K562 (cell line): ENCODE data around the gene TGFBR1. TPM values are rescaled to one million over a fixed set of nuclear protein-coding genes. Genes with fewer than 3 reads are reported as not detected.

Experiments used
- ATAC-seq: fragments of 200-7000 bp; cut with Tn5 transposase; 3 replicates; pipeline ENCODE4 v1.9.1; 2020; ENCODE audit warnings: moderate library complexity
- BruUV-seq: library from RNA; stranded (reverse); fragments of 400-500 nt; replicated peaks from 2 replicates; lab custom pipeline; 2021; lab: Mats Ljungman, UMichigan
- CTCF ChIA-PET: fragments of 300-600 bp; formaldehyde crosslinking; extraction: SDS; loops from one replicate; lab custom pipeline; 2021; ENCODE audit warnings: low intra/inter-chr PET ratio; lab: Yijun Ruan, JAX
- POLR2A ChIA-PET: fragments of 300-600, 350-650 bp; sonication (Branson Sonifier 250); formaldehyde crosslinking; extraction: SDS; loops from one replicate; lab custom pipeline; 2021; ENCODE audit warnings: antibody characterized with exemption, inconsistent platforms; lab: Yijun Ruan, JAX
- DNase-seq, 4 experiments: peaks; one replicate each; pipeline versions ENCODE4 v3.0.0 to v3.0.0-alpha.2; 2011 to 2018; ENCODE audit warnings: low spot score in 3 of 4, mixed read lengths in 3 of 4; ENCODE audit errors: extremely low read depth in 1 of 4
- FAIRE-seq: peaks from 2 replicates; lab custom pipeline; 2011; peaks lifted over from hg19 to GRCh38; lab: Jason Lieb, UNC
- H2AFZ ChIP-seq: 2 replicates; pipeline ENCODE4 v1.6.0; 2011; ENCODE audit warnings: low read depth, low read length, control low read depth, inconsistent platforms
- H3K27ac ChIP-seq: fragments of 200-600 bp; 3 replicates; pipeline ENCODE4 v1.8.0; 2011; ENCODE audit warnings: low read depth, mild to moderate bottlenecking, control low read depth, inconsistent platforms, low read length, moderate library complexity, mixed read lengths; ENCODE audit errors: extremely low read depth
- H3K27me3 ChIP-seq, 2 experiments: fragments of 300-600 bp in 1 of 2; 2 replicates in 1 of 2; 3 replicates in 1 of 2; pipeline versions ENCODE4 v1.6.0 to v1.8.0; 2011; ENCODE audit warnings: inconsistent platforms in 2 of 2, low read length in 2 of 2, mild to moderate bottlenecking in 1 of 2, mixed read lengths in 1 of 2, moderate library complexity in 1 of 2; ENCODE audit not compliant: control insufficient read depth in 2 of 2, insufficient read depth in 2 of 2
- H3K36me3 ChIP-seq: fragments of 300-600 bp; 3 replicates; pipeline ENCODE4 v1.8.0; 2011; ENCODE audit warnings: mild to moderate bottlenecking, low read length, inconsistent platforms; ENCODE audit not compliant: control insufficient read depth, insufficient read depth
- H3K4me1 ChIP-seq, 2 experiments: fragments of 200-600 bp in 1 of 2; replicated peaks in 1 of 2; 2 replicates in 1 of 2; 3 replicates in 1 of 2; pipeline versions ENCODE4 v1.5.1 to v1.8.0; 2011; ENCODE audit warnings: inconsistent platforms in 2 of 2, low read length in 2 of 2, mild to moderate bottlenecking in 1 of 2, mixed read lengths in 1 of 2, moderate library complexity in 1 of 2; ENCODE audit not compliant: control insufficient read depth in 2 of 2, insufficient read depth in 2 of 2
- H3K4me2 ChIP-seq: 2 replicates; pipeline ENCODE4 v1.6.1; 2011; ENCODE audit warnings: low read length, control low read depth, inconsistent platforms, mixed read lengths; ENCODE audit not compliant: insufficient read depth
- H3K4me3 ChIP-seq: fragments of 200-600 bp; sonication (generic), shearing (Covaris generic); 2 replicates; pipeline ENCODE4 v1.5.1; 2016; ENCODE audit warnings: control low read depth, inconsistent platforms
- H3K79me2 ChIP-seq: fragments of 200-600 bp; 3 replicates; pipeline ENCODE4 v1.8.0; 2011; ENCODE audit warnings: low read length, inconsistent platforms; ENCODE audit not compliant: control insufficient read depth, insufficient read depth
- H3K9ac ChIP-seq, 2 experiments: 2 replicates each; pipeline versions ENCODE4 v1.6.0 to v1.6.1; 2011; ENCODE audit warnings: low read depth in 2 of 2, low read length in 2 of 2, control low read depth in 1 of 2, inconsistent platforms in 1 of 2, mild to moderate bottlenecking in 1 of 2, mixed read lengths in 1 of 2; ENCODE audit not compliant: insufficient read depth in 1 of 2
- H3K9me1 ChIP-seq: one replicate; pipeline ENCODE4 v1.6.0; 2011; ENCODE audit warnings: inconsistent platforms, mild to moderate bottlenecking, low read length, moderate library complexity; ENCODE audit not compliant: control insufficient read depth, insufficient read depth
- H3K9me3 ChIP-seq: replicated peaks from 2 replicates; pipeline ENCODE4 v1.5.1; 2011; ENCODE audit warnings: low read depth, low read length, inconsistent platforms; ENCODE audit not compliant: control insufficient read depth, insufficient read depth
- H4K20me1 ChIP-seq: replicated peaks from 2 replicates; pipeline ENCODE4 v1.6.1; 2011; ENCODE audit warnings: low read length, inconsistent platforms, mixed read lengths; ENCODE audit not compliant: control insufficient read depth, insufficient read depth
- FOXP1 ChIP-seq: sonication (generic); formaldehyde crosslinking; IDR thresholded peaks from 2 replicates; pipeline ENCODE4 v1.8.0; 2022; ENCODE audit warnings: mild to moderate bottlenecking, missing genetic modification reagents
- HMG20B ChIP-seq: fragments of 250-450 bp; sonication (Bioruptor Pico); IDR thresholded peaks from 2 replicates; pipeline ENCODE4 v1.5.0; 2021; ENCODE audit warnings: mild to moderate bottlenecking
- RNF2 ChIP-seq: sonication (generic); IDR thresholded peaks from 2 replicates; pipeline ENCODE4 v1.6.1; 2016
- SMARCC2 ChIP-seq: fragments of 450-650 bp; IDR thresholded peaks from 2 replicates; pipeline ENCODE4 v1.6.1; 2017; ENCODE audit warnings: antibody characterized with exemption, moderate library complexity, mild to moderate bottlenecking, low read depth
- ZNF184 ChIP-seq: sonication (generic); formaldehyde crosslinking; IDR thresholded peaks from 2 replicates; pipeline ENCODE4 v1.5.0; 2020; ENCODE audit warnings: missing genetic modification reagents
- ZNF347 ChIP-seq: fragments of 450-650 bp; formaldehyde crosslinking; IDR thresholded peaks from 2 replicates; pipeline ENCODE4 v1.4.0; 2020; ENCODE audit warnings: low read depth, mild to moderate bottlenecking, moderate library complexity
- ZNF707 ChIP-seq: fragments of 250-450 bp; sonication (Bioruptor Pico); conservative IDR thresholded peaks from 2 replicates; pipeline ENCODE4 v1.8.0; 2022; ENCODE audit warnings: inconsistent platforms, mild to moderate bottlenecking, moderate library complexity
- ZNF79 ChIP-seq: fragments of 250-450 bp; sonication (Bioruptor Pico); IDR thresholded peaks from 2 replicates; pipeline ENCODE4 v1.4.0; 2020; ENCODE audit warnings: low read depth, mild to moderate bottlenecking, moderate library complexity
- WGBS: fragments of 100-300 bp; shearing (Covaris generic); methylation state at CpG from one replicate; pipeline ENCODE4 v1.1.6; 2016; ENCODE audit warnings: low coverage, mixed read lengths; ENCODE audit not compliant: insufficient coverage; ENCODE audit errors: missing lambda C conversion rate; 5-methylcytosine and 5-hydroxymethylcytosine counted together
- in situ Hi-C: fragments of 300-500 bp; cut with MboI; formaldehyde crosslinking; loops from 4 replicates; pipeline ENCODE4 v1.15.0; 2018; ENCODE audit warnings: inconsistent platforms, mixed read lengths
- intact Hi-C: fragments of 100-400 bp; cut with micrococcal nuclease; formaldehyde crosslinking; loops from 2 replicates; pipeline ENCODE4 v1.14.2; 2022
- polyA plus RNA-seq, 8 experiments: library from polyadenylated mRNA; depleted of rRNA in 4 of 8; stranded (reverse) in 5 of 8; unstranded in 3 of 8; fragments of >200 nt; fragmentation: Nextera tagmentation in 2 of 8; fragmentation: Illumina TruSeq in 1 of 8; extraction: Ambion mirVana in 2 of 8; extraction: Trizol in 1 of 8; gene quantifications; 2 replicates each; pipeline versions ENCODE4 v1.2.1 to v1.2.3, GENCODE V29; 2011 to 2014; ENCODE audit warnings: inconsistent platforms in 1 of 8, missing spikeins in 1 of 8
- total RNA-seq, 7 experiments: library from RNA; depleted of rRNA in 6 of 7; stranded (reverse); fragments of >200 nt in 6 of 7; fragmentation: Illumina TruSeq in 2 of 7; extraction: Trizol in 2 of 7; gene quantifications; 2 replicates each; pipeline versions ENCODE4 v1.2.1 to v1.2.3, GENCODE V29; 2011 to 2021; ENCODE audit warnings: low replicate concordance in 1 of 7

Gene TGFBR1
- total and polyA plus RNA-seq, 9 of the 15 experiments (the other 6 are each of a cell fraction or from before 2014, with no cell fraction given) = 15.5 to 62.4 (median 42.7) TPM

GRCh38 chr9:99189887-99190596 lies 85.1 kb downstream of the TGFBR1 start:
- no peaks in the 10 kb centered on the region for H4K20me1 ChIP-seq
- no peak for FAIRE-seq
- no peaks in the 10 kb centered on the region for H3K79me2 ChIP-seq
- H3K9ac ChIP-seq = no peak overlapping the region
- no peak overlapping the region for H3K27ac ChIP-seq
- no peaks in the 10 kb centered on the region for H3K9me3 ChIP-seq
- H2AFZ ChIP-seq = no peak overlapping the region
- peaks cover 42 to 47% of the 10 kb centered on the region in 2 experiments; a peak in 4 of 5 replicates for H3K27me3 ChIP-seq
- ChIA-PET CTCF (no interaction called here), POLR2A (interaction anchor here (0.9 to 1.2 kb wide), 2 partner anchors 32 kb away, joined by 3 to 4 read pairs; partner anchors contain the start of genes ALG2 and SEC61B)
- H3K36me3 ChIP-seq = no peaks in the 10 kb centered on the region
- TF ChIP-seq RNF2 (no peak), ZNF707 (CRISPR knock-in tag) (no peak), ZNF347 (CRISPR knock-in tag) (no peak), ZNF79 (no peak), FOXP1 (CRISPR knock-in tag) (no peak), HMG20B (CRISPR knock-in tag) (no peak), SMARCC2 (no peak), ZNF184 (CRISPR knock-in tag) (no peak)
- 1% methylated on average over 8 of the region's 8 CpGs for WGBS
- H3K4me3 ChIP-seq = no peak overlapping the region
- no peak overlapping the region for H3K4me2 ChIP-seq
- H3K4me1 ChIP-seq = peaks cover 0 to 2% of the 10 kb centered on the region in 2 experiments; a peak in 3 of 5 replicates
- H3K9me1 ChIP-seq = no peaks in the 10 kb centered on the region
- intact Hi-C loops = loop anchor here (10.0 kb wide), 6 partner anchors 105 to 795 kb away; no protein-coding TSS in a partner anchor
- no peak for DNase-seq
- BruUV-seq = no TSS peak
- ATAC-seq = no peak
- in situ Hi-C loops = loop anchor here (10.0 kb wide), 3 partner anchors 175 to 1025 kb away; no protein-coding TSS in a partner anchor
